Prostate gland (tissue), 2 donors: ENCODE measurements around the gene MTERF1. TPM values are rescaled to one million over a fixed set of nuclear protein-coding genes. Genes with fewer than 3 reads are reported as not detected.

Experiments
- DNase-seq: peaks from one replicate; pipeline ENCODE4 v3.0.0-alpha.2; 2019; ENCODE audit warnings: low spot score
- H3K27ac ChIP-seq, 2 donors: fragments of 200-600 bp; sonication (generic); 2 replicates each; pipeline ENCODE4 v1.5.1; 2017 to 2019
- H3K27me3 ChIP-seq: fragments of 200-600 bp; sonication (generic); replicated peaks from 2 replicates; pipeline ENCODE4 v1.5.1; 2019; ENCODE audit not compliant: insufficient read depth
- H3K36me3 ChIP-seq, 2 donors: fragments of 200-600 bp; sonication (generic); 1 replicate in 1 of 2; 2 replicates in 1 of 2; pipeline versions ENCODE4 v1.5.1 to v1.8.1; 2017 to 2019
- H3K4me1 ChIP-seq: fragments of 200-600 bp; sonication (generic); replicated peaks from 2 replicates; pipeline ENCODE4 v1.5.1; 2019
- H3K4me3 ChIP-seq, 2 donors: fragments of 200-600 bp; sonication (generic); 2 replicates each; pipeline ENCODE4 v1.5.1; 2017 to 2019
- H3K9me3 ChIP-seq: fragments of 200-600 bp; sonication (generic); 2 replicates; pipeline ENCODE4 v1.5.1; 2017
- CTCF ChIP-seq, 4 experiments: fragments of 200-600 bp in 2 of 4; fragments of 450-650 bp in 2 of 4; sonication (generic) in 2 of 4; IDR thresholded peaks; 1 replicate in 3 of 4; 2 replicates in 1 of 4; pipeline ENCODE4 v1.5.1; 2016 to 2019; ENCODE audit warnings: antibody characterized with exemption in 4 of 4, mild to moderate bottlenecking in 2 of 4, moderate library complexity in 2 of 4
- POLR2A ChIP-seq: fragments of 450-650 bp; IDR thresholded peaks from one replicate; pipeline ENCODE4 v1.6.1; 2016; ENCODE audit warnings: antibody characterized with exemption, mild to moderate bottlenecking
- POLR2AphosphoS5 ChIP-seq: sonication (generic); formaldehyde crosslinking; IDR thresholded peaks from one replicate; pipeline ENCODE4 v1.6.1; 2017; ENCODE audit warnings: antibody characterized with exemption
- whole genome bisulfite sequencing: methylation state at CpG from one replicate; pipeline ENCODE4 v1.1.5; 2018; 5-methylcytosine and 5-hydroxymethylcytosine counted together
- intact Hi-C: fragments of 100-400 bp; cut with DNase I; formaldehyde crosslinking; loops from one replicate; pipeline ENCODE4 v1.14.2; 2022
- total RNA-seq, 2 donors: library from RNA; depleted of rRNA; stranded (reverse); fragments of >200 nt; gene quantifications; one replicate each; pipeline ENCODE4 v1.1.0, GENCODE V29; 2016

Gene MTERF1
- total RNA-seq, 2 donors from 2014 or later = 6.1 to 8.1 TPM

GRCh38 chr7:91880016-91880412 lies 488 bp downstream of the MTERF1 start:
- H3K27ac ChIP-seq = peak overlapping the region; percentile 56 to 62
- H3K4me3 ChIP-seq = peak overlapping the region; percentile 48 to 70
- no peaks in the 10 kb centered on the region for H3K4me1 ChIP-seq
- H3K27me3 ChIP-seq = no peaks in the 10 kb centered on the region
- intact Hi-C loops = no loop called here
- no peak for TF ChIP-seq POLR2AphosphoS5
- no peak for TF ChIP-seq POLR2A
- no peak for TF ChIP-seq CTCF (IDR thresholded peaks at IDR 0.05)
- DNase-seq = no peak
- no peaks in the 10 kb centered on the region for H3K9me3 ChIP-seq
- 4% methylated on average over 9 of the region's 9 CpGs for WGBS
- no peaks in the 10 kb centered on the region for H3K36me3 ChIP-seq

DNA sequence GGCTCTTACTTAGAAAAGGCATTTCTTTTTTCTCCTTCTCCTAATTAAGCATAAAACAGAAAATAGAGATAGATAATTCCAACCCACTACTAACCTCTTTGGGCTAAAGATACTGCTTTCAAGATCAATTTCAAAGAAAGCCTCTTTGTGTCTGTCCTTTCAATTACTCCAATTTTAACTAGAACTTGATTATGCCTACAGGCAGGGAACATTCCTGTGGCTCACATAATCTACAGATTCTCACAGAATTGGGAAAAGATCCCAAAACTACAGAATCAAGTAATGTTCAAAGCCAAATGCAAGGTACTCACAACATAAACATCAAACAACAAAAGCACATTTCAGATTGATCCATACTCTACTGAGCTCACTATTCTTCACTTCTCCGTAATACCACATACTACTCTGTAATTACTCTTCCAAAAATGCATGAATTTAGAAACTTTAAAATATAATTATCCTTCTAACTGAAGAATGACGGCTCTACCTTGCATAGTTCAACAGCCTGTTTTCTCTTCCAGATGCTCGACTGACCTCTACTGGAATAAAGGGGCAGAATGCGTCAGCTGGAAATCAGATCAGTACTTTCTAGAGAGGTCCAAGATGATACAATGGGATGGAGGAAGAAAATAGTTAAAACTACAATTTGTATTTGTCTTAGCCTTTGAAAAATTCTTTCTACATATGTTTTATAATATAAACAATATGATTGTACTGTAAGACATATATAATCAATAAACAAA lies 3.9 kb downstream of the MTERF1 start:
- H3K27me3 ChIP-seq = no peaks in the 10 kb centered on the region
- TF ChIP-seq CTCF (IDR thresholded peaks at IDR 0.05) (peak in 2 of 4 experiments; percentile 33 to 38), POLR2A (no peak)
- H3K9me3 ChIP-seq = no peaks in the 10 kb centered on the region
- H3K36me3 ChIP-seq = no peaks in the 10 kb centered on the region
- no peaks in the 10 kb centered on the region for H3K4me1 ChIP-seq
- H3K4me3 ChIP-seq = no peak overlapping the region
- 50% methylated on average over 4 of the region's 4 CpGs for WGBS
- intact Hi-C loops = loop anchor here (5.0 kb wide), 1 partner anchor 571 kb away; the partner anchor contains the start of gene GATAD1
- no peak for DNase-seq
- no peak overlapping the region for H3K27ac ChIP-seq

DNA sequence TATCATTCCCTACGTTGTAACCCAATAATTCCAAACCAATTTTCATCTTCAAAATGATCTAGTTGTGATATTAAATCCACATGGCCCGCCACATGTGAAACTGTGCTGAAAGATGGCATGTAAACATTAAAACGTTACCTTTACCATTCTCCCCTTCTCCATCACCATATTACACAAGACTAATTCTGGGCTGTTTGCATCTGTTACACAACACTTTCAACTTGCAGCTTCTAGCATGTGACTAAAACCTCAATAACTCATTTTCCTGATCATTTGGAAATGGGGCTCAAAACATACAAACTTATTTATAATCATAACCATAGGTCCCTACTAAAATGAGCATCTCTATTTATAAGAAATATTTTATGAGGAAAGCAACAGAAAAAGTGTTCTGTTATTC lies 4.7 kb downstream of the MTERF1 start:
- DNase-seq = no peak
- WGBS = 79% methylated on average over 3 of the region's 3 CpGs
- H3K9me3 ChIP-seq = no peaks in the 10 kb centered on the region
- no peaks in the 10 kb centered on the region for H3K4me1 ChIP-seq
- no peak overlapping the region for H3K4me3 ChIP-seq
- H3K27me3 ChIP-seq = no peaks in the 10 kb centered on the region
- intact Hi-C loops = loop anchor here (5.0 kb wide), 1 partner anchor 571 kb away; the partner anchor contains the start of gene GATAD1
- H3K27ac ChIP-seq = no peak overlapping the region
- TF ChIP-seq CTCF (IDR thresholded peaks at IDR 0.05) (no peak), POLR2AphosphoS5 (no peak), POLR2A (no peak)
- no peaks in the 10 kb centered on the region for H3K36me3 ChIP-seq

GRCh38 chr7:91872928-91873327 lies 7.6 kb downstream of the MTERF1 start:
- H3K27me3 ChIP-seq = no peaks in the 10 kb centered on the region
- intact Hi-C loops = no loop called here
- DNase-seq = no peak
- TF ChIP-seq POLR2A (no peak), CTCF (IDR thresholded peaks at IDR 0.05) (no peak), POLR2AphosphoS5 (no peak)
- H3K27ac ChIP-seq = no peak overlapping the region
- H3K4me1 ChIP-seq = no peaks in the 10 kb centered on the region
- H3K9me3 ChIP-seq = no peaks in the 10 kb centered on the region
- H3K4me3 ChIP-seq = no peak overlapping the region
- H3K36me3 ChIP-seq = no peaks in the 10 kb centered on the region

DNA sequence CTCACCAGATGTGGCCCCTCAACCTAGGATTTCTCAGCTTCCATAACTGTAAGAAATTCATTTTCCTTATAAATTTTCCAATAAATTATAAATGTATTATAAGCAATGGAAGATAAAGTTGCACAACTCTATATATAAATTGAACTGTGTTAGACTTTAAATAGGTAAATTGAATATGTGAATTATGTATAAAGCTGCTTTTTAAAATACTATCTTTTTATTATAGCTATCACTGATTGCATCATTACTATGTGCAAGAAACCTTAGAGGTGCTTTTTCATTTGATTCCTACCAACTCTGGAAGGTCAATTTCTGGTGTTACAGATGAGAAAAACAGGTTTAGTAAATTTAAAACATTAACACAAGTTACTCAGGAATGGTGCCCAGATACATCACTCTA lies 8.4 kb downstream of the MTERF1 start:
- H3K9me3 ChIP-seq = no peaks in the 10 kb centered on the region
- H3K4me1 ChIP-seq = no peaks in the 10 kb centered on the region
- intact Hi-C loops = no loop called here
- no peak overlapping the region for H3K27ac ChIP-seq
- no peak for TF ChIP-seq CTCF (IDR thresholded peaks at IDR 0.05)
- no peak for TF ChIP-seq POLR2AphosphoS5
- no peak for TF ChIP-seq POLR2A
- H3K4me3 ChIP-seq = no peak overlapping the region
- no peak for DNase-seq
- H3K27me3 ChIP-seq = no peaks in the 10 kb centered on the region
- H3K36me3 ChIP-seq = no peaks in the 10 kb centered on the region
